WERI-Rb-1 (cell line): ENCODE measurements around the gene ADGRF5.

Experiments used
- DNase-seq: peaks from one replicate; pipeline ENCODE4 v3.0.0-alpha.2; 2020
- H3K27ac ChIP-seq: fragments of 250-450 bp; sonication (Bioruptor Pico); 2 replicates; pipeline ENCODE4 v1.5.1; 2020; ENCODE audit warnings: mild to moderate bottlenecking, moderate library complexity
- H3K27me3 ChIP-seq: fragments of 250-450 bp; sonication (Bioruptor Pico); 2 replicates; pipeline ENCODE4 v1.5.1; 2021; ENCODE audit warnings: mild to moderate bottlenecking, low read depth, moderate library complexity; ENCODE audit not compliant: insufficient read depth, severe bottlenecking
- H3K36me3 ChIP-seq: fragments of 250-450 bp; sonication (Bioruptor Pico); 2 replicates; pipeline ENCODE4 v1.5.1; 2020; ENCODE audit warnings: mild to moderate bottlenecking, moderate library complexity
- H3K4me3 ChIP-seq: 2 replicates; pipeline ENCODE4 v1.5.1; 2011; ENCODE audit warnings: low read depth, mild to moderate bottlenecking, control low read depth, low read length
- H3K9me3 ChIP-seq: fragments of 250-450 bp; sonication (Bioruptor Pico); 2 replicates; pipeline ENCODE4 v1.5.1; 2021; ENCODE audit warnings: mild to moderate bottlenecking, moderate library complexity; ENCODE audit not compliant: severe bottlenecking
- CTCF ChIP-seq: IDR thresholded peaks from 2 replicates; pipeline ENCODE4 v1.5.1; 2011; ENCODE audit warnings: low read depth, mild to moderate bottlenecking, control low read depth, inconsistent platforms, low read length

Gene ADGRF5

GRCh38 chr6:46927066-46927465 lies 5.3 kb upstream of the ADGRF5 start:
- no peak for DNase-seq
- Histone ChIP-seq H3K9me3 (no peaks in the 10 kb centered on the region), H3K36me3 (no peaks in the 10 kb centered on the region), H3K4me3 (no peak overlapping the region), H3K27ac (no peak overlapping the region), H3K27me3 (no peaks in the 10 kb centered on the region)
- TF ChIP-seq CTCF, result no peak

- TF ChIP-seq CTCF, result no peak
- Histone ChIP-seq H3K27me3 (no peaks in the 10 kb centered on the region), H3K9me3 (no peaks in the 10 kb centered on the region), H3K36me3 (no peaks in the 10 kb centered on the region), H3K27ac (no peak overlapping the region), H3K4me3 (no peak overlapping the region)
- DNase-seq, result no peak
Measured at GRCh38 chr6:46926481-46926880, 4.7 kb upstream of the ADGRF5 start.

GRCh38 chr6:46925563-46926253 lies 4.0 kb upstream of the ADGRF5 start:
- no peak for DNase-seq
- Histone ChIP-seq H3K27ac (no peak overlapping the region), H3K4me3 (no peak overlapping the region), H3K36me3 (no peaks in the 10 kb centered on the region), H3K27me3 (no peaks in the 10 kb centered on the region), H3K9me3 (no peaks in the 10 kb centered on the region)
- TF ChIP-seq CTCF, result no peak

GRCh38 chr6:46923476-46923875 lies 1.7 kb upstream of the ADGRF5 start:
- Histone ChIP-seq H3K36me3 (no peaks in the 10 kb centered on the region), H3K4me3 (no peak overlapping the region)
- TF ChIP-seq CTCF, result no peak

DNA sequence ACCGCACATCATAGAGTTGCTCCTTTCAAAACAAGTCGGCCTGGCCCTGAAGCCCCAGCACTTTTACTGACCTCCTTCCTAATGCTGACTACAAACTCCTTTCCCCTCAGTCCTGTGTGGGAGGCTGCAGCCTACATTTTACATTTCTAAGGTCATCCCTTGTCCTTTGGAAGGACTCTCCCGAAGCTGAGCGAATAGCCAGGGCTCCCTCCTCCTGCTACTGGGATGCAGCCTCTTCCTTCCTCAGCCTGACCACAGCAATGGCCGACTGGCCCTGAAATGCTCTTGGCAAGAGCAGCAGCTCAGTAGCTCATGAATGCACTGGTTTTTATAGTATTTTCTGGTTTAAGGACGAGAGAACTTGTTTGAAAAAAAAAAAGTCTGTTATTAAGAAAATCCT lies 679 bp downstream of the ADGRF5 start:
- Histone ChIP-seq H3K9me3 (no peaks in the 10 kb centered on the region), H3K27me3 (no peaks in the 10 kb centered on the region), H3K27ac (no peak overlapping the region), H3K4me3 (no peak overlapping the region), H3K36me3 (no peaks in the 10 kb centered on the region)
- no peak for TF ChIP-seq CTCF
- no peak for DNase-seq

More at GRCh38 chr6:46923476-46923875, 1.7 kb upstream of the ADGRF5 start:
- no peak for DNase-seq
- Histone ChIP-seq H3K27me3 (no peaks in the 10 kb centered on the region), H3K27ac (no peak overlapping the region), H3K9me3 (no peaks in the 10 kb centered on the region)

DNA sequence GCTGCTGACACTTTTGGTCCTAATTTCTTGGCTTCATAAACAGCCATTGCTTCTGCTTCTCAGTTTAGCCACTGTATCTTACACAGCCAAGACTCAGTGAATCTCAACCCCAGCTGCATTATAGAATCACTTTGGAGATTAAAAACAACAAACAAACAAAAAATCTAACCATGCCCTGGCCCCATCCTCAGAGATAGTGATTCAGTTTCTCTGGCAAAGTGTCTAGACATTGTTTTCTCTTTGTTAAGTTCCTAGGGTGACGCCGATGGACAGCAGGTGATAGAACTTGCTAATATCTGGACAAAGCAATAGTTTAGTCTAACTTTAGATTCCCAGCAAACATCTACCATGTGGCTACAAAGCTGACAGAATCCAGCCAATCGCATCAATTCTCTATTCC lies 2.9 kb downstream of the ADGRF5 start:
- DNase-seq, result no peak
- TF ChIP-seq CTCF, result no peak
- Histone ChIP-seq H3K4me3 (no peak overlapping the region), H3K9me3 (no peaks in the 10 kb centered on the region), H3K27me3 (no peaks in the 10 kb centered on the region), H3K27ac (no peak overlapping the region), H3K36me3 (no peaks in the 10 kb centered on the region)
